Measurements from ENCODE around the gene SYPL1. TPM values are rescaled to one million over a fixed set of nuclear protein-coding genes. Genes with fewer than 3 reads are reported as not detected.
A peak's percentile ranks its signal among the peaks of the same experiment; 100 is the strongest.

SYPL1 gene
- polyA plus RNA-seq, 1 of the 3 experiments (the other 2 are of a cell fraction): 72.4 TPM

GRCh38 chr7:106112972-106113421 is 885 bp upstream of the SYPL1 start:
- Histone ChIP-seq H3K9ac (peak overlapping the region; percentile 69; the same call in 1 of the 2 replicates), H3K36me3 (replicated peaks in 1 of 2; ENCODE audit: control insufficient read depth in 1 of 2, insufficient read depth in 2 of 2, low read length in 1 of 2) (peaks cover 0 to 4% of the 10 kb centered on the region in 2 experiments), H3K27ac (ENCODE audit: low read depth in 2 of 2, low read length in 1 of 2) (peak overlapping the region; percentile 91 to 95), H3F3A (replicated peaks; ENCODE audit: insufficient read depth) (peaks cover 8% of the 10 kb centered on the region), H3K27me3 (ENCODE audit: insufficient read depth) (no peaks in the 10 kb centered on the region), H3K4me3 (ENCODE audit: low read depth in 2 of 2, low read length in 1 of 2) (peak overlapping the region; percentile 80 to 91; a peak in 3 of 4 replicates), H4K20me1 (ENCODE audit: insufficient read depth) (peaks cover 29% of the 10 kb centered on the region), H3K4me1 (ENCODE audit: control insufficient read depth in 1 of 2, insufficient read depth in 2 of 2, low read depth in 1 of 2, low read length in 1 of 2) (peaks cover 14 to 21% of the 10 kb centered on the region in 2 experiments; a peak in 3 of 4 replicates), H3K79me2 (ENCODE audit: insufficient read depth) (peaks cover 40% of the 10 kb centered on the region), H3K9me3 (no peaks in the 10 kb centered on the region), H2AFZ (ENCODE audit: low read depth) (peak overlapping the region; percentile 61), H3K4me2 (peak overlapping the region; percentile 73), H3K9me2 (no peaks in the 10 kb centered on the region)
- POLR2A ChIA-PET: interaction anchor here (0.6 to 2.1 kb wide), 6 partner anchors 9 to 54 kb away, joined by 4 to 26 read pairs (median 6); no protein-coding TSS in a partner anchor
- CTCF ChIA-PET: interaction anchor here (1.5 to 5.2 kb wide), 6 partner anchors 10 to 70 kb away, joined by 3 to 37 read pairs (median 8); no protein-coding TSS in a partner anchor
- no peak for DNase-seq
- WGBS (ENCODE audit: low lambda C conversion rate): 95% methylated on average over 17 of the region's 17 CpGs
- TF ChIP-seq YY1 (IDR thresholded peaks at IDR 0.05; ENCODE audit: low read depth): no peak
- TF ChIP-seq GABPA (IDR thresholded peaks at IDR 0.05; ENCODE audit: low read depth): no peak
- TF ChIP-seq MAX (IDR thresholded peaks at IDR 0.05; ENCODE audit: low read depth): no peak
- no peak for TF ChIP-seq REST (IDR thresholded peaks at IDR 0.05; ENCODE audit: low read depth, low read length)
- no peak for TF ChIP-seq RCOR1 (IDR thresholded peaks at IDR 0.05; ENCODE audit: low read length)
- TF ChIP-seq RXRA (IDR thresholded peaks at IDR 0.05; ENCODE audit: borderline replicate concordance, low read depth): no peak

GRCh38 chr7:106111655-106112117 is 426 bp downstream of the SYPL1 start:
- H3K36me3 ChIP-seq (replicated peaks in 1 of 2; ENCODE audit: control insufficient read depth in 1 of 2, insufficient read depth in 2 of 2, low read length in 1 of 2): peaks cover 4 to 6% of the 10 kb centered on the region in 2 experiments
- ChIA-PET POLR2A (interaction anchor here (0.8 to 2.1 kb wide), 15 partner anchors 8 to 1097 kb away, joined by 3 to 26 read pairs (median 5); partner anchors contain the start of gene NAMPT), CTCF (interaction anchor here (0.6 to 5.2 kb wide), 17 partner anchors 9 to 637 kb away, joined by 3 to 37 read pairs (median 4); no protein-coding TSS in a partner anchor)
- H3K27me3 ChIP-seq (ENCODE audit: insufficient read depth): no peaks in the 10 kb centered on the region
- peak overlapping the region; percentile 82 for H3K4me2 ChIP-seq
- peak overlapping the region; percentile 21; the same call in 1 of the 2 replicates for H2AFZ ChIP-seq (ENCODE audit: low read depth)
- peak overlapping the region; percentile 81 for H3K9ac ChIP-seq
- DNase-seq: peak; percentile 93
- H3F3A ChIP-seq (replicated peaks; ENCODE audit: insufficient read depth): peaks cover 8% of the 10 kb centered on the region
- H3K79me2 ChIP-seq (ENCODE audit: insufficient read depth): peaks cover 53% of the 10 kb centered on the region
- peak; percentile 22; the same call in 1 of the 2 replicates for TF ChIP-seq REST (IDR thresholded peaks at IDR 0.05; ENCODE audit: low read depth, low read length)
- TF ChIP-seq YY1 (IDR thresholded peaks at IDR 0.05; ENCODE audit: low read depth): peak; percentile 41; the same call in 1 of the 2 replicates
- TF ChIP-seq MEF2A (IDR thresholded peaks at IDR 0.05; ENCODE audit: borderline replicate concordance, low read depth): no peak
- no peak for TF ChIP-seq EP300 (IDR thresholded peaks at IDR 0.05; ENCODE audit: borderline replicate concordance in 1 of 2, low read depth in 1 of 2, low read length in 1 of 2)
- TF ChIP-seq TAF1 (IDR thresholded peaks at IDR 0.05; ENCODE audit: borderline replicate concordance, low read depth, low read length): no peak
- no peak for TF ChIP-seq FOXM1 (IDR thresholded peaks at IDR 0.05; ENCODE audit: low read depth)
- no peak for TF ChIP-seq PBX3 (IDR thresholded peaks at IDR 0.05)
- TF ChIP-seq USF1 (IDR thresholded peaks at IDR 0.05; ENCODE audit: borderline replicate concordance, low read depth): no peak
- 0 out of 2 replicates have a peak, but pooled peaks have one; percentile 4 for TF ChIP-seq SMC3 (IDR thresholded peaks at IDR 0.05; ENCODE audit: low read depth, low read length)
- TF ChIP-seq NFIC (IDR thresholded peaks at IDR 0.05; ENCODE audit: borderline replicate concordance): no peak
- no peak for TF ChIP-seq GABPA (IDR thresholded peaks at IDR 0.05; ENCODE audit: low read depth)
- TF ChIP-seq MXI1 (IDR thresholded peaks at IDR 0.05; ENCODE audit: low read depth, low read length): peak; percentile 65
- 0 out of 2 replicates have a peak, but pooled peaks have one; percentile 24 for TF ChIP-seq RXRA (IDR thresholded peaks at IDR 0.05; ENCODE audit: borderline replicate concordance, low read depth)
- H3K9me3 ChIP-seq: no peaks in the 10 kb centered on the region
- peaks cover 14 to 21% of the 10 kb centered on the region in 2 experiments; a peak in 3 of 4 replicates for H3K4me1 ChIP-seq (ENCODE audit: control insufficient read depth in 1 of 2, insufficient read depth in 2 of 2, low read depth in 1 of 2, low read length in 1 of 2)
- peak overlapping the region; percentile 80 to 91 for H3K4me3 ChIP-seq (ENCODE audit: low read depth in 2 of 2, low read length in 1 of 2)
- H3K27ac ChIP-seq (ENCODE audit: low read depth in 2 of 2, low read length in 1 of 2): peak overlapping the region; percentile 91 to 95
- WGBS (ENCODE audit: low lambda C conversion rate): under 1% methylated on average over 21 of the region's 53 CpGs
- H3K9me2 ChIP-seq: no peaks in the 10 kb centered on the region
- peaks cover 38% of the 10 kb centered on the region for H4K20me1 ChIP-seq (ENCODE audit: insufficient read depth)

Data from SK-N-SH (cell line).